GM15510 (cell line): ENCODE results near the gene IL3RA.

Experiments used
- POLR2A ChIP-seq: IDR thresholded peaks from 3 replicates; pipeline ENCODE4 v1.6.1; 2011; ENCODE audit warnings: borderline replicate concordance; ENCODE audit not compliant: insufficient read length; ENCODE audit errors: extremely low read depth

The IL3RA gene

GRCh38 chrX:1360171-1360570, 23.6 kb downstream of the IL3RA start:
- no peak for TF ChIP-seq POLR2A

- TF ChIP-seq POLR2A, result no peak
These were observed 24.7 kb downstream of the IL3RA start for GRCh38 chrX:1361275-1361674.

DNA sequence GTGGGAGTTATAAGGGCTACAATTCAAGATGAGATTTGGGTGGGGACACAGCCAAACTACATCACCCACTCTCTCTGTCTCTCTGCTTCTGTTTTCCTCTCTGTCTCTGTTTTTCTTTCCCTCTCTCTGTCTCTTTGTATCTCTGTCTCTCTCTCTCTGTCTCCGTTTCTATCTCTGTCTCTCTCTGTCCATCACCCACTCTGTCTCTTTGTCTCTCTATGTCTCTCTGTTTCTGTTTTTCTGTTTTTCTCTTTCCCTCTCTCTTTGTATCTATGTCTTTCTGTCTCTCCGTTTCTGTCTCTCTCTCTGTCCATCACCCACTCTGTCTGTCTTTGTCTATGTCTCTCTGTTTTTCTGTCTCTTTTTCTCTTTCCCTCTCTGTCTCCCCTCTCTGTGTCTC, 25.3 kb downstream of the IL3RA start:
- no peak for TF ChIP-seq POLR2A

- TF ChIP-seq POLR2A, result no peak
These were observed 31.8 kb downstream of the IL3RA start for GRCh38 chrX:1368385-1368698.

GRCh38 chrX:1378306-1378759, 41.7 kb downstream of the IL3RA start:
- no peak for TF ChIP-seq POLR2A

- TF ChIP-seq POLR2A, result no peak
These were observed 44.2 kb downstream of the IL3RA start for GRCh38 chrX:1380672-1381233.

DNA sequence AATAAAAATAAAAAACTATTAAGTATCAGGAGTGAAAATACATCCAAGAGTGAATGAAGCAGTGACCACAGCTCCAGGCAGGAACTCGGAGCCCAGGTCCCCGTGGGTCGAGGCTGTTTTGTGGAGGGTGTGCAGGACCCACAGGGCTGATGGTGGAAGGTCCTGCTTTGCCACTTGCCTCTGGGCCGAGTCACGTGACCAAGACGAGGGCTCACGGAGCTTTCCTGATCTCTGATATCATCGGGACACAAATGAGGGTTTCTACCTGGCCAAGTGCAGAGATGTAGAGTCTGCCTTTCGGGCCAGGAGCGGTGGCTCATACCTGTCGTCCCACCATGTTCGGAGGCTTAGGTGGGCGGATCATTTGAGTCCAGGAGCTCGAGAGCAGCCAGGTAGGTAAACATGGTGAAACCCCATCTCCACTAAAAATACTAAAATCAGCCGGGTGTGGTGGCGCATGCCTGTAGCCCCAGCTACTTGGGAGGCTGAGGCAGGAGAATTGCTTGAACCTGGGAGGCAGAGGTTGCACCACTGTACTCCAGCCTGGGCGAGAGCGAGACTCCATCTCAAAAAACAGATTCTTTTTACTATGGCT, 48.2 kb downstream of the IL3RA start:
- peak; percentile 13 for TF ChIP-seq POLR2A

DNA sequence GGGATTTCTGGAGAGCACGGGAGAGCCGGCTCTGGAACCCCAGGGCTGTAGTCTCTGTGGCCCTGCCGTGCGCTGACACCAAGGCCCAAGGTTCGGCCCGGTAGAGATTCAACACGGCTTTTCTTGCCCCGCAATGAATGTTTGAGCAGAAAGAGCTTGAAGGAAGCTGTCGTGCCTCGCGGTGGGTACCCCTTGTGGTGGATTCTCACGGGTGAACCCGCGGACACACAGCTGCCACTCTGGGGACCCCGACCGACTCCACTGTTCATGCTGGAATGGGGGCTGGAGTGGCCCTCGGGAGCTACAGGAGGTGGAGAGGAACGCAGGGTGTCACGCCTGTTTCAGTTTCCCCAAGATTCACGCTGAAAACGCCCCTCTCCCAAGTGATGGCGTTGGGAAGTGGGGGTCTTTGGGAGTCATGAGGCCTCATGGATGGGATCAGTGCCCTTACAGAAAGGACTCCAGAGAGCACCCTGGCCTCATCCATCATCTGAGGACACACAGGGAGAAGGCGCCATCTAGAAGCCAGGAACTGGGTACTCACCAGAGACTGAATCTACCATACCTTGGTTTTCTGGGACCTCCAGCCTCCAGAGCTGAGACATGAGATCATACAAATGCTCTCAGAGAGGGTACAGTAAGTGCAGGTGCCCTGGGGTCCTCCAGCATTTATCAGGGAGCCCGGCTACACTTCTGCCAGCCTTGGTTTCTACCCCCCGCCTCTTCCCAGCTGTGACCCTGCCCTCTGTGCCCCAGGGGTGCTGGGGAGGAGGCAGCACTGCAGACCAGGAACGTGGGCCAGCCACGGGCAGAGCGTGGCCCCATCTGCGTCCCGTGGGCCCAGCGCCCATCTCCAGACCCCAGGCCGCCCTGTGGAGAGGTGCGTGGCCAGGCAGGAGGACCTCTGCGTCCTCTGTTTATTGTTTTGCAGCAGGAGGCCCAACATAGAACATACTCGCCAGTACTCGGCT, 49.0 kb downstream of the IL3RA start:
- TF ChIP-seq POLR2A, result no peak

DNA sequence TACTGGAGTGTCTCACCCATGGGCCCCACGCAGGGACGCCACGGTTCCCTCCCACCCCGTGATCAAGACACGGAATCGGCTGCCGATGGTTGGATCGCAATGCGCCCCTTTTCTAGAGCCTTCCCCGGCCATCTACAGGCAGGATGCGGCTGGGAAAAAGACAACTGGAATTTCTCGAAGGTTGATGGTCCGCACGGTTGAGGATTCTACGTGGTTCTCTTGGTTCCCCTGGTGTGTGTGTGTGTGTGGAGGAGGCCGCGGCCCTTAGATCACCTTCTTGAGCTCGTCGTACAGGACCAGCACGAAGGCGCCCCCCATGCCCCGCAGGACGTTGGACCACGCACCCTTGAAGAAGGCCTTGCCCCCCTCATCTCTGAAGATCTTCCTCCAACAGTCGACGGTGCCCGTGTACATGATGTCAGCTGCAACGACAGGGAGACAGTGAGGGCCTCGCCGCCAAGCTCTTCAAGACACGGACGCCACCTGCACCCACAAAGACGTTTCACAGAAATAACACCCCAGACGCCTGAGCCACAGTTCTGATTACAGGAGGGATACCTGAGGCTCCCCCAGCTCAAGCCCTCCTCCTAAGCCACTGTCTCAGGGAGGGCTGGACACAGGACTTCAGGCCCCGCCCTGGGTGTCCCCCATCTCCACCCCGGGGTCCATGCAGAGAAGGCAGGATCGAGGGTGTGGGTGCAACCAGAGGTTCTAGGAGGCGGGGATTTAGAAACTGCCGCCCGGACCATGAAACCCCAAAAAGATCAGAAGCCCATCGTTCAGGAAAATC, 49.9 kb downstream of the IL3RA start:
- no peak for TF ChIP-seq POLR2A

GRCh38 chrX:1387141-1387776, 50.7 kb downstream of the IL3RA start:
- TF ChIP-seq POLR2A, result no peak

DNA sequence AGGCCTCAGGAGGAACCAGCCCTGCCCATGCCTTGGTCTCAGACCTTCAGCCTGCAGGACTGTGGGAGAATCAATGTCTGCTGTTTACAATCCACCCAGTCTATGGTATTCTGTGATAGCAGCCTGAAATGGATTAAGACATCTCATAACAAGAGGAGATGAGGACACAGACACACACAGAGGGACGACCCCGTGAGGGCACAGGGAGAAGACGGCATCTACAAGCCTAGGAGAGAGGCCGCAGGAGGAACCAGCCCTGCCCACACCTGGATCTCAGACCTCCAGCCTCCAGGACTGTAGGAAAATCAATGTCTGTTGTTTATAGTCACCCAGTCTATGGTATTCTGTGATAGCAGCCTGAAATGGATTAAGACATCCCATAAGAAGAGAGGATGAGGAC, 52.1 kb downstream of the IL3RA start:
- no peak for TF ChIP-seq POLR2A

GRCh38 chrX:1389181-1389992, 52.8 kb downstream of the IL3RA start:
- TF ChIP-seq POLR2A, result no peak

- TF ChIP-seq POLR2A, result no peak
These were observed 53.4 kb downstream of the IL3RA start for GRCh38 chrX:1389993-1390285.
